Lung (tissue), 12 donors: Measurements from ENCODE around the gene MVB12B. TPM values are rescaled to one million over a fixed set of nuclear protein-coding genes. Genes with fewer than 3 reads are reported as not detected.

Source experiments
- ATAC-seq: fragments of 200-7000 bp; cut with Tn5 transposase; one replicate; pipeline ENCODE4 v1.9.1; 2020; ENCODE audit warnings: moderate number of reproducible peaks; ENCODE audit not compliant: insufficient read depth, low FRiP score
- DNase-seq, 3 donors: peaks; one replicate each; pipeline ENCODE4 v3.0.0-alpha.2; 2013 to 2017
- H3K27ac ChIP-seq, 2 donors: one replicate each; pipeline ENCODE4 v1.5.1; 2013; ENCODE audit warnings: mild to moderate bottlenecking in 2 of 2, moderate library complexity in 2 of 2, control low read depth in 1 of 2, inconsistent platforms in 1 of 2, low read depth in 1 of 2, low read length in 1 of 2
- H3K27me3 ChIP-seq, 3 donors: one replicate each; pipeline ENCODE4 v1.5.1; 2013; ENCODE audit warnings: low read length in 2 of 3; ENCODE audit not compliant: control insufficient read depth in 3 of 3, insufficient read depth in 3 of 3
- H3K36me3 ChIP-seq, 4 donors: one replicate each; pipeline ENCODE4 v1.5.1; 2013; ENCODE audit warnings: low read length in 4 of 4, mild to moderate bottlenecking in 1 of 4, moderate library complexity in 1 of 4; ENCODE audit not compliant: control insufficient read depth in 4 of 4, insufficient read depth in 4 of 4
- H3K4me1 ChIP-seq, 5 donors: one replicate each; pipeline ENCODE4 v1.5.1; 2013; ENCODE audit warnings: low read length in 5 of 5, mild to moderate bottlenecking in 2 of 5, moderate library complexity in 1 of 5; ENCODE audit not compliant: control insufficient read depth in 5 of 5, insufficient read depth in 5 of 5
- H3K4me3 ChIP-seq: one replicate; pipeline ENCODE4 v1.5.1; 2013; ENCODE audit warnings: mild to moderate bottlenecking, control low read depth, moderate library complexity
- H3K9ac ChIP-seq, 2 donors: one replicate each; pipeline ENCODE4 v1.5.1; 2013; ENCODE audit warnings: low read length in 2 of 2, control low read depth in 1 of 2; ENCODE audit not compliant: insufficient read depth in 1 of 2
- H3K9me3 ChIP-seq, 4 donors: one replicate each; pipeline ENCODE4 v1.5.1; 2013; ENCODE audit warnings: low read length in 3 of 4, mild to moderate bottlenecking in 1 of 4, moderate library complexity in 1 of 4; ENCODE audit not compliant: control insufficient read depth in 4 of 4, insufficient read depth in 3 of 4
- CTCF ChIP-seq: IDR thresholded peaks from 2 replicates; pipeline ENCODE4 v1.5.1; 2012; ENCODE audit warnings: mild to moderate bottlenecking; ENCODE audit errors: control extremely low read depth, extremely low read depth
- WGBS, 2 donors: extraction: QIAGEN DNeasy Blood & Tissue Kit; methylation state at CpG; one replicate each; pipeline ENCODE4 v1.1.7; 2013; 5-methylcytosine and 5-hydroxymethylcytosine counted together
- polyA plus RNA-seq, 2 donors: library from polyadenylated mRNA; stranded (reverse); fragments of 200-250 nt; gene quantifications; one replicate each; pipeline ENCODE4 v1.2.1, GENCODE V29; 2013
- total RNA-seq, 2 donors: library from RNA; depleted of rRNA in 1 of 2; stranded (reverse); fragments of >200 nt in 1 of 2; gene quantifications; one replicate each; pipeline ENCODE4 v1.2.1, GENCODE V29; 2014 to 2021
- donor health status: control.
- donor health status: control.
- donor health status: Bipolar disorder and iron deficiency.
- donor health status: healthy.
- donor health status: DM: yes; HTN: yes; CAD: no.

The MVB12B gene
- total and polyA plus RNA-seq, 4 donors: 9.5 to 33.6 (median 16.5) TPM

GRCh38 chr9:126413391-126414068 is 86.9 kb downstream of the MVB12B start:
- no peaks in the 10 kb centered on the region for H3K27me3 ChIP-seq
- no peak overlapping the region for H3K27ac ChIP-seq
- peaks cover 0 to 1% (median 0%) of the 10 kb centered on the region in 4 donors for H3K9me3 ChIP-seq
- WGBS, 2 donors: 69 to 82% methylated on average over 7 of the region's 7 CpGs
- ATAC-seq (no peak), DNase-seq (no peak)
- TF ChIP-seq CTCF: no peak
- H3K36me3 ChIP-seq: peaks cover 0 to 11% (median 5%) of the 10 kb centered on the region in 4 donors
- H3K4me1 ChIP-seq: no peaks in the 10 kb centered on the region
- H3K4me3 ChIP-seq: no peak overlapping the region
- no peak overlapping the region for H3K9ac ChIP-seq

- Histone ChIP-seq H3K4me1 (peaks cover 0 to 2% (median 0%) of the 10 kb centered on the region in 5 donors), H3K4me3 (no peak overlapping the region), H3K27me3 (no peaks in the 10 kb centered on the region), H3K9me3 (no peaks in the 10 kb centered on the region), H3K36me3 (peaks cover 0 to 7% (median 0%) of the 10 kb centered on the region in 4 donors), H3K27ac (no peak overlapping the region), H3K9ac (no peak overlapping the region)
- 89 to 91% methylated on average over 16 of the region's 16 CpGs for WGBS, 2 donors
- ATAC-seq: no peak
- no peak for DNase-seq
- no peak for TF ChIP-seq CTCF
Observed at GRCh38 chr9:126415741-126416370, 89.2 kb downstream of the MVB12B start.

GRCh38 chr9:126417043-126417442 is 90.4 kb downstream of the MVB12B start:
- H3K27ac ChIP-seq: no peak overlapping the region
- no peak overlapping the region for H3K9ac ChIP-seq
- H3K27me3 ChIP-seq: no peaks in the 10 kb centered on the region
- no peak for ATAC-seq
- no peak for TF ChIP-seq CTCF
- no peak for DNase-seq
- H3K4me1 ChIP-seq: peaks cover 0 to 2% (median 0%) of the 10 kb centered on the region in 5 donors
- H3K9me3 ChIP-seq: no peaks in the 10 kb centered on the region
- H3K36me3 ChIP-seq: peaks cover 0 to 5% (median 2%) of the 10 kb centered on the region in 4 donors
- no peak overlapping the region for H3K4me3 ChIP-seq
